HPDE6-E6E7 (cell line): ENCODE results near the gene INPP5J.
"Not testable (repeated sequence)": the region's sequence is repeated elsewhere in the genome, so short reads cannot be mapped to it uniquely, and the experiment has no call there.

Experiments
- DNase-seq: peaks from one replicate; pipeline ENCODE4 v3.0.0; 2011; ENCODE audit warnings: missing footprints; ENCODE audit errors: extremely low spot score

The INPP5J gene

DNA sequence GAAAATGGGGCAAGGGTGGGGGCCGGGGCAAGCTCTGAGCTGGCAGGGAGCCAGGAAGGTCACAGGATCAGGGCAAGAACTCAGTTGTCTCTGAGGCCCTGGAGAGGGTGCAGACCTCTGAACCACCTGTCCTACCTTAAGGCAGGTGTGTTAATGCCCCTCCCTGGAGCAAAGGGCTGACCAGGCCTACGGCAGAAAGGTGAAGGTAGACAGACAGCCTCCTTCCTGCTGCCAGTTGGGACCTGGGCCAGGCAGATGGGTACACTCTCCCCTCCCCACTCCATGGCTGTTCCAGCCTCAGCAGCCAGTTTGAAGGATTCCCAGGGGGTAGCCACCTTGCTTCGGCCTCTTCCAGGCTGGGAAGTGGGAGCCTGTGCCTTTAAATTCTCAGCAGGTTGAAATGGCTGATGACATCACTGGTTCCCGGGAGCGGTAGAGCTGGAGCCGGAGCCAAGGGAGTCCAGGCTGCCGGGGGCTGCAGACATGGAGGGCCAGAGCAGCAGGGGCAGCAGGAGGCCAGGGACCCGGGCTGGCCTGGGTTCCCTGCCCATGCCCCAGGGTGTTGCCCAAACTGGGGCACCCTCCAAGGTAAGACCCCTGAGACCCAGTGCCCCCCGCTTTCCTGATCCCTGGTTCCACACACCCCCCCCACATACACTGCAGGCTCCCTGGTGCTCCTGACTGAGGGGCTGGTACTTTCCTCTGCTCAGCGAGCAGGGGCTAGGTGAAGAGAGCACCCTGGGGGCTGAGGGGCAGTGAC, at the start of gene INPP5J:
Gene INPP5J, plus strand, starts transcription at position 435 of the 760 bp plus-strand sequence. Its CDS starts 49 bp downstream, at position 484.
- DNase-seq, result peak; percentile 78

- DNase-seq, result not testable (repeated sequence)
Measured at GRCh38 chr22:31073125-31073524, 49.6 kb upstream of the INPP5J start.

- DNase-seq, result not testable (repeated sequence)
Measured at GRCh38 chr22:31073545-31074145, 49.1 kb upstream of the INPP5J start.

GRCh38 chr22:31075961-31076360, 46.8 kb upstream of the INPP5J start:
- no peak for DNase-seq

GRCh38 chr22:31077681-31078080, 45.1 kb upstream of the INPP5J start:
- no peak for DNase-seq

- not testable (repeated sequence) for DNase-seq
Measured at GRCh38 chr22:31078389-31078788, 44.4 kb upstream of the INPP5J start.

- DNase-seq, result no peak
Measured at GRCh38 chr22:31079095-31079642, 43.6 kb upstream of the INPP5J start.

- DNase-seq, result no peak
Measured at GRCh38 chr22:31080164-31080847, 42.5 kb upstream of the INPP5J start.

DNA sequence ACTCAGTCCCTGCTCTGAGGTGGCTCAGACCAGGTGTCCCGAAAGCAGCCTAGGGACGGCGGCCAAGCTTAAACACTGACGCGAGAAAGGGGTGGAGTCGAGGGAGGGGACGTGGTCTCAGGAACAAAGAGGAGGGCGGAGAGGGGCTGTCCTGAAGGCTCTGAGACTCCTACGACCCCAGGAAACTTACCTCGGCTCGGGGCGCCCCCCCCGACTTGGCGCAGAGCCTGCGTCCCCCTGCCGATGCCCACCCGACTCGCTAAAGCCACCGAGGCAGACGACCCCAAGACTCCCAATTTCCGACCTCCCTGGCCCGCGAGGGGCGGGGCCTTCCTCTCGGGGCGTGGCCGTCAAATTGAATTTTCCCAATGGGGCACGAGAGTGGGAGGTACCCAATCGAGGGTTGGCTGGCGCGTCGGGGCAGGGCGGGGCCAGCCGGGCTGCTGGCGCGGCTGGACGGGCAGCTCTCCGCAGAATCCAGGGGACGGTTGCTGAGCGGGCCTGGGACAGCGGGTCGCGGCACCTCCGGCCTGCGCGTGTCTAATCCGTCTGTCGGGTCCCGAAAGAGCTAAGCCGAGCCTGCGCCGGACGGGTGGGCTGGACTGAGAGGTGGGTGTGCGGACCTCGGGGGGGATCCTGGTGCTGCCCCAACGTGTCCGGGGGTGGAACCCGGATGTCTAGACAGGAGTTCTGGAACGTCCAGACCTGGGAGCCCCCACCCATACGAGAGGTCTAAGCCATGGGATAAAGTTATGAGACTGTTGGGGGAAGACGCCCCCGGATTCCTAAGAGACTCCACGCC, 41.7 kb upstream of the INPP5J start, which contains the start of gene SMTN:
Gene SMTN, plus strand, starts transcription at position 471 of the 802 bp plus-strand sequence. CDS start 1,941 bp downstream, outside the sequence.
- peak; percentile 92 for DNase-seq

- peak; percentile 68 for DNase-seq
Measured at GRCh38 chr22:31081963-31082605, 40.7 kb upstream of the INPP5J start.

GRCh38 chr22:31082606-31083376, 40.0 kb upstream of the INPP5J start:
- DNase-seq, result no peak

GRCh38 chr22:31083377-31083768, 39.4 kb upstream of the INPP5J start:
- DNase-seq, result no peak

DNA sequence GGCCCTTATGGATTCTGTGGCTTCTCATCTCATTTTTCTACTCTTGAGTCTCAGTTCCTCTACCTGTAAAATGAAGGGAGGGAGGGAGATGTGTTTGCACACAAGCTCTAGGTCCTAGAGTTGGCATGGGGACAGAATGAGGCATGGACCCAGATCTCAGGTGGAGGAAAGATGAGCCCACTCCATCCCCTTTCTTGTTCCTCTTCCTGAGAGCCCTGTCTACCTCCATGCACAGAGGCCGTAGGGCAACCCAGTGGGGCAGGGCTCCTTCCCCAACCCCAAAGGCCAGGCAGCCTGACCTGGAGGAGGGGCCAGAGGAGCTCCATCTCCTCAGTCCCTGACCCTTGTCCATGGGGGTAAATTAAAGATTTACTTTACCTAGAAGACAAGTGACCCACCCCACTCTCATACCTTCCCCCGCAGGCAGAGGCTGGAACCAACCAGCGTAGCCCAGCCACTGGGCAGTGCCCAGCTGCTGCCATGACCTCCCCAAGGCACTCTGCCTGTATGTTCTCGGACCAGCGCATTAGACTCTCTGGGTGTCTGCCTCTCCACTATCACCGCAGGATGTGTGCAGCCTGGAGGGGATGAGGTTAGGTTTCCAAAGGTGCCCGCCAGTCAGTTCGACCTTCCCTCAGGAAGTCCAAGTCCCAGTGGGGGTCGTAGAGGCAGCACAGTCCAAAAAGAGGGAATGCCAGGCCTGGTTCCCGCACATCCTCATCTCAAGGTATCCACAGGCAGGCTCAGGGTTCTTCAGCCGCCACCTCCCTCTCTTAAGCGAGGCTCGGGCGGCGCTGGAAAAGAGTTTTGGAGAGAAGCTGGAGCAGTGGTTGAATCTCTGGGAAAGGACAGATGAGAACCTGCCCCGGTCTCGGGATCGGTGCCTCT, 38.6 kb upstream of the INPP5J start:
- no peak for DNase-seq

DNA sequence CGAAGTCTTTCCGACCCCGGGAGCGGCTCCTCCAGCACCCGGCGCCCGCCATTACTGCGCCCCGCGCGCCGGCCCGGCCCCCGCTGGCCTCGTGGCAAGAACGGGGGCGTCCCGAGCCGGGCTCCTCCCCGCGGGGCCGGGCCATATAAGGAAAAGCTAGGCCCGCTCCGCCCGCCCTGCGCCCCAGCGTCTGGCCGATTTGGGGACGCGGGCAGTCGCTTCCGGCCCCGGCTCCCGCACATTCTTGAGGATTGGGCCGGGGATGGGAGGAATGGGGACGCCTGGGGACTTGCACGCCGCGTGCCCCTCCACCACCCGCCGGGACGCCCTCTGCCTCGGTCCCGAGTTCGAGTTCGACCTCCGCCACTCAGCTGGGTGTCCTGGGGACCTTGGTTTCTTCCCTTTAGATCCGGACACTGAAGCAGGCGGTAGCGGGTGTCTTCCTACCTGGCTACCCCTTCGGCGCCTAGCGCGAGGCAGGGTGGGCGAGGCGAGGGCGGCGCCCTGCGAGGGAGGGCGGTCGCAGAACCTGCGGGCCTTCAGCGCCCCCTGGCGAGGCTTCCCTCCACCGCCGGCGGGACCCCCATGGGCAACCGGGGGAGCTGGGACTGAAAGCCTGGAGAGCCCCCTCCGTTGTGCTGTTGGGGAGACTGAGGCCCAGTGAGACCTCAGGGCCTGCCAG, 37.8 kb upstream of the INPP5J start:
- no peak for DNase-seq

DNA sequence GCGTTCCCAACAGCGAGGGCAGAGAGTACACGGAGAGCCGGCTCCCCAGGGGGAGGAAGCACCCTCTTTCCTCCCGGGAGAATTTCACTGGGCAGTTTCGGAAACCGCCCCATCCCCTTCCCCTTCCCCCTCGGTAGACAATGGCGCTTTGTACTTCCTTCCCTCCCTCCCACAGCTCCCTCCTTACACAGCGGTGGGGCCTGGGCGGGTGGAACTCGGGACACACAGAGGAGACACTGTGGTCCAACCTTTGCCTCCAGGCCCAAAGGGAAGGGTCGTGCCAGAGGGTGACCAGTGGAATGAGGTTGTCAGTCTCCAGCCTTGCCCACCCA, 37.3 kb upstream of the INPP5J start:
- DNase-seq, result no peak

DNA sequence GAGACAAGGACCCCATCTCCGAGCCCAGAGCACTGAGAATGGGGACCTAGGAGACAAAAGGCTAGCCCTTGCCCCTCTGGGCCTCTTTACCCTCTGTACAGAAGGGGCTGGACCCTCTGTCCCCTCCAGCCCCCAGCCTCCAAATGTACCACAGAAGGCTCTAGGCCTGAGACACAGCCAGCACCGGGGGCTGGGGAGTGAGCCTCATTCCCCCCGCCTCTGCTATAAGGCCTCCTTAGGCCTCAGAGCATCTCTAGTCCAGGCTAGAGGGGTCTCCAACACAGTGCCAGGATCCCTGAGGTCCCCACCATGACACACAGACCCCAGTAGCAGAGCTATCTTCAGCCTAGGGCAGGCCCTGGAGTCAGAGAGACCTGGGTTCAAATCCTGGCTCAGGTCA, 36.8 kb upstream of the INPP5J start:
- DNase-seq, result no peak

DNA sequence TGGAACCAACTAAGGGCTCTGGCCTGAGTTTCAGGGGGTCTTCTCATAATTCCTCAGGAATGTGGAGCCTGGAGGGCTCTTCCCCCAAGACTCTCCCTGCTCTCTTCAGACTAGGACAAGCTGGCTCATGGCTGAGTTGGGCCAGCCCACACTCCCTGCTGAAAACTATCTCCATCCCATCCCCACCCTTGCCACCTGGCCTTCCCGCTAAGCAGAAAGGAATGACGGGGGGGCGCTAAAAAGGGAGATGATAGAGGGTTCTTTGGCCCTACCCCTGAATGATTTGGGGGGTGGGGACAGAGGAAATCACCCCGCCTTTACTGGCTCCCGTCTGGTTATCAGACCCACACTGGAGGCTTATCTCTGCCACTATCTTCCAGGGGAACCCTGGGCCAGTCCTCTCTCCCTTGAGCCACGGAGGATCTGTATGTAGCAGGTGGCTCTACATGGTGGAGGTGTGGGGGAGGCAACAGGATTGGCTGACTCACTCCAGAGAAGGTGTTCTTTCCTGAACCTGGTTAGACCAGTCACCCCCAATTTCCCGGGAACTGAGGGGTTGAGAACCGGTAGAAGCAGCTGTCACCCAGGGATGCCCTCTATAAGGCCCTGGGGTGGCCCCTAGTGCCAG, 35.9 kb upstream of the INPP5J start:
- DNase-seq, result no peak

- DNase-seq, result no peak
Measured at GRCh38 chr22:31087744-31088215, 35.0 kb upstream of the INPP5J start.
